CD14-positive monocyte (primary cell): Measurements from ENCODE around the gene LOXHD1. TPM values are rescaled to one million over a fixed set of nuclear protein-coding genes. Genes with fewer than 3 reads are reported as not detected.
A peak's percentile ranks its signal among the peaks of the same experiment; 100 is the strongest.

ENCODE experiments used
- DNase-seq, 3 donors: peaks; one replicate each; pipeline ENCODE4 v3.0.0-alpha.2; 2011 to 2022
- H2AFZ ChIP-seq: 2 replicates; pipeline ENCODE4 v1.6.0; 2012; ENCODE audit warnings: mild to moderate bottlenecking, low read depth, low read length, inconsistent platforms; ENCODE audit not compliant: insufficient read depth, poor library complexity, severe bottlenecking
- H3K27ac ChIP-seq, 2 donors: 1 replicate in 1 of 2; 2 replicates in 1 of 2; pipeline ENCODE4 v1.5.1; 2012 to 2013; ENCODE audit warnings: low read length in 2 of 2, control low read depth in 1 of 2, inconsistent platforms in 1 of 2, low read depth in 1 of 2, mild to moderate bottlenecking in 1 of 2
- H3K27me3 ChIP-seq, 2 donors: one replicate each; pipeline versions ENCODE4 v1.6.0 to v1.6.1; 2011 to 2013; ENCODE audit warnings: low read length in 2 of 2; ENCODE audit not compliant: control insufficient read depth in 2 of 2, insufficient read depth in 2 of 2
- H3K36me3 ChIP-seq, 2 donors: replicated peaks in 1 of 2; 1 replicate in 1 of 2; 2 replicates in 1 of 2; pipeline versions ENCODE4 v1.5.1 to v1.6.1; 2012 to 2013; ENCODE audit warnings: low read length in 2 of 2, control low read depth in 1 of 2, inconsistent platforms in 1 of 2, mild to moderate bottlenecking in 1 of 2; ENCODE audit not compliant: insufficient read depth in 2 of 2, control insufficient read depth in 1 of 2
- H3K4me1 ChIP-seq, 2 donors: 1 replicate in 1 of 2; 2 replicates in 1 of 2; pipeline versions ENCODE4 v1.5.1 to v1.6.1; 2012 to 2013; ENCODE audit warnings: low read length in 2 of 2, control low read depth in 1 of 2, inconsistent platforms in 1 of 2, mild to moderate bottlenecking in 1 of 2, moderate library complexity in 1 of 2; ENCODE audit not compliant: insufficient read depth in 2 of 2, control insufficient read depth in 1 of 2
- H3K4me2 ChIP-seq: replicated peaks from 2 replicates; pipeline ENCODE3; 2012; ENCODE audit warnings: low read length, moderate library complexity, mild to moderate bottlenecking; ENCODE audit not compliant: poor library complexity, severe bottlenecking; ENCODE audit errors: extremely low read depth
- H3K4me3 ChIP-seq, 3 experiments: fragments of 200-600 bp in 1 of 3; sonication (generic) in 1 of 3; replicated peaks in 1 of 3; 1 replicate in 2 of 3; 2 replicates in 1 of 3; pipeline ENCODE4 v1.5.1; 2011 to 2013; ENCODE audit warnings: low read length in 3 of 3, mild to moderate bottlenecking in 3 of 3, control low read depth in 2 of 3, low read depth in 2 of 3, inconsistent platforms in 1 of 3, moderate library complexity in 1 of 3
- H3K79me2 ChIP-seq: 2 replicates; pipeline ENCODE4 v1.6.0; 2012; ENCODE audit warnings: mild to moderate bottlenecking, control low read depth, inconsistent platforms, low read length, moderate library complexity; ENCODE audit not compliant: insufficient read depth
- H3K9ac ChIP-seq: 2 replicates; pipeline ENCODE4 v1.6.0; 2017; ENCODE audit warnings: low read length, mild to moderate bottlenecking; ENCODE audit not compliant: insufficient read depth, poor library complexity, severe bottlenecking
- H3K9me3 ChIP-seq, 2 donors: replicated peaks in 1 of 2; 1 replicate in 1 of 2; 2 replicates in 1 of 2; pipeline versions ENCODE4 v1.5.1 to v1.6.1; 2012 to 2013; ENCODE audit warnings: low read length in 2 of 2, control low read depth in 1 of 2; ENCODE audit not compliant: control insufficient read depth in 1 of 2, insufficient read depth in 1 of 2
- H4K20me1 ChIP-seq: 2 replicates; pipeline ENCODE4 v1.6.0; 2012; ENCODE audit warnings: mild to moderate bottlenecking, low read length, control low read depth, moderate library complexity; ENCODE audit not compliant: insufficient read depth
- H3K27ac Mint-ChIP-seq, 7 donors: one replicate each; pipeline ENCODE4 v1.8.0; 2020; ENCODE audit warnings: mild to moderate bottlenecking in 7 of 7, mixed read lengths in 7 of 7, moderate library complexity in 6 of 7, inconsistent platforms in 2 of 7
- H3K27me3 Mint-ChIP-seq, 3 donors: one replicate each; pipeline ENCODE4 v1.8.0; 2021 to 2022; ENCODE audit warnings: low read depth in 3 of 3, mild to moderate bottlenecking in 3 of 3, mixed read lengths in 3 of 3, moderate library complexity in 3 of 3, inconsistent platforms in 1 of 3
- H3K36me3 Mint-ChIP-seq, 2 donors: one replicate each; pipeline ENCODE4 v1.8.0; 2020; ENCODE audit warnings: mixed read lengths in 2 of 2, inconsistent platforms in 1 of 2, mild to moderate bottlenecking in 1 of 2
- H3K4me1 Mint-ChIP-seq: one replicate; pipeline ENCODE4 v1.8.0; 2020; ENCODE audit warnings: mild to moderate bottlenecking, mixed read lengths
- H3K4me3 Mint-ChIP-seq, 2 donors: one replicate each; pipeline ENCODE4 v1.8.0; 2020; ENCODE audit warnings: mild to moderate bottlenecking in 2 of 2, mixed read lengths in 2 of 2, moderate library complexity in 1 of 2
- H3K9me3 Mint-ChIP-seq, 7 donors: one replicate each; pipeline ENCODE4 v1.8.0; 2020 to 2022; ENCODE audit warnings: mixed read lengths in 7 of 7, mild to moderate bottlenecking in 6 of 7, moderate library complexity in 6 of 7, inconsistent platforms in 2 of 7
- CTCF ChIP-seq: fragments of 200-600 bp; IDR thresholded peaks from one replicate; pipeline ENCODE4 v1.8.0; 2022; ENCODE audit warnings: antibody characterized with exemption, mild to moderate bottlenecking
- WGBS: methylation state at CpG from one replicate; pipeline ENCODE4 v1.1.5; 2013; ENCODE audit warnings: missing lambda C conversion rate; ENCODE audit not compliant: insufficient coverage; 5-methylcytosine and 5-hydroxymethylcytosine counted together
- intact Hi-C, 2 donors: fragments of 100-400 bp; cut with micrococcal nuclease; formaldehyde crosslinking; loops; one replicate each; pipeline versions ENCODE4 v1.15.0 to v1.15.1; 2023
- polyA plus RNA-seq, 3 donors: library from polyadenylated mRNA; depleted of rRNA in 1 of 3; unstranded in 2 of 3; stranded (reverse) in 1 of 3; fragments of 300-500 nt in 2 of 3; fragments of >200 nt in 1 of 3; fragmentation: Illumina TruSeq in 2 of 3; gene quantifications; 1 replicate in 2 of 3; 2 replicates in 1 of 3; pipeline ENCODE4 v1.2.3, GENCODE V29; 2012 to 2021

LOXHD1 gene
- polyA plus RNA-seq, 3 donors = 0.33 to 10.9 (median 0.61) TPM

- H3K79me2 ChIP-seq = no peaks in the 10 kb centered on the region
- intact Hi-C loops = no loop called here
- no peak overlapping the region for H3K9ac ChIP-seq
- peaks cover 0 to 2% (median 0%) of the 10 kb centered on the region in 7 donors for H3K9me3 Mint-ChIP-seq
- no peak for TF ChIP-seq CTCF
- H3K4me3 ChIP-seq = no peak overlapping the region
- no peak overlapping the region for H3K27ac ChIP-seq
- no peaks in the 10 kb centered on the region for H4K20me1 ChIP-seq
- 60% methylated on average over 1 of the region's 4 CpGs for WGBS
- no peaks in the 10 kb centered on the region for H3K27me3 ChIP-seq
- H2AFZ ChIP-seq = no peak overlapping the region
- no peaks in the 10 kb centered on the region for H3K36me3 ChIP-seq
- no peaks in the 10 kb centered on the region for H3K9me3 ChIP-seq
- peaks cover 7% of the 10 kb centered on the region for H3K4me1 Mint-ChIP-seq
- no peak overlapping the region for H3K4me3 Mint-ChIP-seq
- H3K27me3 Mint-ChIP-seq = peaks cover 0 to 2% (median 2%) of the 10 kb centered on the region in 3 donors
- DNase-seq = no peak
- H3K4me1 ChIP-seq = no peaks in the 10 kb centered on the region
- H3K36me3 Mint-ChIP-seq = no peaks in the 10 kb centered on the region
- H3K27ac Mint-ChIP-seq = peak overlapping the region in 1 of 7 donors; percentile 4
- H3K4me2 ChIP-seq = no peak overlapping the region
Measured at GRCh38 chr18:46683252-46683651, 26.2 kb upstream of the LOXHD1 start.

GRCh38 chr18:46680784-46681695, 24.0 kb upstream of the LOXHD1 start:
- H3K27ac ChIP-seq = no peak overlapping the region
- no peaks in the 10 kb centered on the region for H3K27me3 ChIP-seq
- peaks cover 0 to 2% (median 0%) of the 10 kb centered on the region in 7 donors for H3K9me3 Mint-ChIP-seq
- no peak overlapping the region for H3K9ac ChIP-seq
- H3K27ac Mint-ChIP-seq = no peak overlapping the region
- peaks cover 7% of the 10 kb centered on the region for H3K4me1 Mint-ChIP-seq
- H3K9me3 ChIP-seq = no peaks in the 10 kb centered on the region
- H3K4me3 ChIP-seq = no peak overlapping the region
- H3K36me3 ChIP-seq = no peaks in the 10 kb centered on the region
- peaks cover 0 to 5% (median 2%) of the 10 kb centered on the region in 3 donors for H3K27me3 Mint-ChIP-seq
- H3K4me2 ChIP-seq = no peak overlapping the region
- H3K79me2 ChIP-seq = no peaks in the 10 kb centered on the region
- WGBS = 98% methylated on average over 5 of the region's 12 CpGs
- no peak for TF ChIP-seq CTCF
- no peaks in the 10 kb centered on the region for H3K4me1 ChIP-seq
- no peak overlapping the region for H2AFZ ChIP-seq
- intact Hi-C loops = no loop called here
- no peaks in the 10 kb centered on the region for H3K36me3 Mint-ChIP-seq
- peak overlapping the region in 1 of 2 donors; percentile 47 for H3K4me3 Mint-ChIP-seq
- DNase-seq = no peak
- no peaks in the 10 kb centered on the region for H4K20me1 ChIP-seq
